ENCODE measurements around the gene MGAT2.

GRCh38 chr14:49633640-49634546 lies 13.3 kb downstream of the MGAT2 start:
- TF ChIP-seq, protein P1, sequence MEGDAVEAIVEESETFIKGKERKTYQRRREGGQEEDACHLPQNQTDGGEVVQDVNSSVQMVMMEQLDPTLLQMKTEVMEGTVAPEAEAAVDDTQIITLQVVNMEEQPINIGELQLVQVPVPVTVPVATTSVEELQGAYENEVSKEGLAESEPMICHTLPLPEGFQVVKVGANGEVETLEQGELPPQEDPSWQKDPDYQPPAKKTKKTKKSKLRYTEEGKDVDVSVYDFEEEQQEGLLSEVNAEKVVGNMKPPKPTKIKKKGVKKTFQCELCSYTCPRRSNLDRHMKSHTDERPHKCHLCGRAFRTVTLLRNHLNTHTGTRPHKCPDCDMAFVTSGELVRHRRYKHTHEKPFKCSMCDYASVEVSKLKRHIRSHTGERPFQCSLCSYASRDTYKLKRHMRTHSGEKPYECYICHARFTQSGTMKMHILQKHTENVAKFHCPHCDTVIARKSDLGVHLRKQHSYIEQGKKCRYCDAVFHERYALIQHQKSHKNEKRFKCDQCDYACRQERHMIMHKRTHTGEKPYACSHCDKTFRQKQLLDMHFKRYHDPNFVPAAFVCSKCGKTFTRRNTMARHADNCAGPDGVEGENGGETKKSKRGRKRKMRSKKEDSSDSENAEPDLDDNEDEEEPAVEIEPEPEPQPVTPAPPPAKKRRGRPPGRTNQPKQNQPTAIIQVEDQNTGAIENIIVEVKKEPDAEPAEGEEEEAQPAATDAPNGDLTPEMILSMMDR (conservative IDR thresholded peaks at IDR 0.05; ENCODE audit: low read depth, low read length), result peak; percentile 91
- no peak for TF ChIP-seq CEBPB (IDR thresholded peaks at IDR 0.05; ENCODE audit: low read depth, low read length)
- peak; percentile 69; the same call in 1 of the 2 replicates for TF ChIP-seq POLR2A (IDR thresholded peaks at IDR 0.05; ENCODE audit: low read depth, low read length)

Data from IMR-90 (cell line).